Fibroblast of the aortic adventitia (primary cell): Measurements from ENCODE around the gene NPTXR. TPM values are rescaled to one million over a fixed set of nuclear protein-coding genes. Genes with fewer than 3 reads are reported as not detected.

Source experiments
- DNase-seq: peaks from one replicate; pipeline ENCODE4 v3.0.0-alpha.2; 2010; ENCODE audit warnings: low read depth
- H3K4me3 ChIP-seq: 2 replicates; pipeline ENCODE4 v1.5.1; 2011; ENCODE audit warnings: low read depth, mild to moderate bottlenecking, control low read depth, low read length, moderate library complexity
- total RNA-seq: library from RNA; depleted of rRNA; stranded (reverse); fragments of >200 nt; gene quantifications from 2 replicates; pipeline ENCODE4 v1.2.3, GENCODE V29; 2012; ENCODE audit warnings: low replicate concordance
- TF ChIP-seq, protein P1 (sequence below): IDR thresholded peaks from 2 replicates; pipeline ENCODE4 v1.5.1; 2011; ENCODE audit warnings: mild to moderate bottlenecking, low read length, control low read depth, inconsistent platforms; ENCODE audit not compliant: insufficient read depth

Gene NPTXR
- total RNA-seq, 1 donor = 1.3 TPM

DNA sequence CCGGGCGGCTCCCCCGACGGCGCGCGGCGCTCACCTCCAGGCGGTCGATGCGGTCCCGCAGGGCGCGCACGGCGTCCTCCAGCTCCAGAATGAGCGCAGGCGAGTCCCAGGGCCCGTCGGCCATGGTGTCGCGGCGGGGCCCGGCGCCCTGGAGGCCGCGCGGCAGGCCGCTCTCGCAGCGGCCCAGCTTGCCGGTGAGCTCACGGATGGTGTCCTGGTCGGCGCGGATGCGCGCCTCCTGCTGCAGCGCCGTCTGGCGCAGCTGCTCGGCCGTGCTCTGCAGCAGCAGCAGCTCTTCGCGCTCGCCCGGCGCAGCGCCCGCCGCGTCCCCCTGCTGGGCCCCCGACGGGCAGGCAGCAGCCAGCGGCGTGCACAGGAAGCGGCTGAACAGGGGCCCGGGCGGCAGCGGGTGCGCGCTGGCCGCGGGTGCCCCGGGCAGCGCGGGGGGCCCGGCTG is 599 bp downstream of the NPTXR start:
- H3K4me3 ChIP-seq = peak overlapping the region; percentile 51
- peak; percentile 64 for DNase-seq
- TF ChIP-seq, protein P1, sequence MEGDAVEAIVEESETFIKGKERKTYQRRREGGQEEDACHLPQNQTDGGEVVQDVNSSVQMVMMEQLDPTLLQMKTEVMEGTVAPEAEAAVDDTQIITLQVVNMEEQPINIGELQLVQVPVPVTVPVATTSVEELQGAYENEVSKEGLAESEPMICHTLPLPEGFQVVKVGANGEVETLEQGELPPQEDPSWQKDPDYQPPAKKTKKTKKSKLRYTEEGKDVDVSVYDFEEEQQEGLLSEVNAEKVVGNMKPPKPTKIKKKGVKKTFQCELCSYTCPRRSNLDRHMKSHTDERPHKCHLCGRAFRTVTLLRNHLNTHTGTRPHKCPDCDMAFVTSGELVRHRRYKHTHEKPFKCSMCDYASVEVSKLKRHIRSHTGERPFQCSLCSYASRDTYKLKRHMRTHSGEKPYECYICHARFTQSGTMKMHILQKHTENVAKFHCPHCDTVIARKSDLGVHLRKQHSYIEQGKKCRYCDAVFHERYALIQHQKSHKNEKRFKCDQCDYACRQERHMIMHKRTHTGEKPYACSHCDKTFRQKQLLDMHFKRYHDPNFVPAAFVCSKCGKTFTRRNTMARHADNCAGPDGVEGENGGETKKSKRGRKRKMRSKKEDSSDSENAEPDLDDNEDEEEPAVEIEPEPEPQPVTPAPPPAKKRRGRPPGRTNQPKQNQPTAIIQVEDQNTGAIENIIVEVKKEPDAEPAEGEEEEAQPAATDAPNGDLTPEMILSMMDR = peak; percentile 30

DNA sequence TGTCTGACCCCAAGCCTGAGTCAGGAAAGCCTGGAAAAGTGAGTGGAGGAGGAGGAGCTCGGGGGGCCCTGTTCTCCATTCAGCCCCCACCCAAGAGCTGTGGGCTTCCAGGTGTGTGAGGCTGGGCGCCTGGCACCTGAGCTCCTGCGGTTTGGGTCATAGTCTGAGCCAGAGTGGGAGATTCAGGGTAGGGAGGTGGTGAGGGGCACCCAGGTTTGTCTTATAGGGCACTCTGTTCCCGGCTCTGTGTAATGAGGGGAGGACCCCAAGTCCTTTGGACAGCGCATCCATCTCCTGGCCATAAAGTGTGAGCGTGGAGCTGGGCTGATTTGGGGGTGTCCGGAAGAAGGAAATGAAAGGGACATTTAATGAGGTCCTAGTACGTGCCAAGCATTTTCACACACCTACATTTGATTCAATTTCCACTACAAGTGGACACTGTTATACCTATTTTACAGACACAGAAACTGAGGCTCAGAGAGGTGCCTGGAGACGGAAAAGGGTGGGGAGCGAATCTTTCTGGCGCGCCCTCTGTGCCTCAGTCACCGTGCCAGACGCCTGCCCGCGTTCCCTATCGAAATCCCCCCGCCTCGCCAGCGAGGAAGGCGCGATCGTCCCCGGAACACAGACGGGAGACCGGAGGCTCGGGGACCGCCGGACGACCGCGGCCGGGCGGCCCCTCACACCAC is 1.2 kb downstream of the NPTXR start:
- H3K4me3 ChIP-seq = peak overlapping the region; percentile 51
- TF ChIP-seq, protein P1 = no peak
- DNase-seq = no peak

DNA sequence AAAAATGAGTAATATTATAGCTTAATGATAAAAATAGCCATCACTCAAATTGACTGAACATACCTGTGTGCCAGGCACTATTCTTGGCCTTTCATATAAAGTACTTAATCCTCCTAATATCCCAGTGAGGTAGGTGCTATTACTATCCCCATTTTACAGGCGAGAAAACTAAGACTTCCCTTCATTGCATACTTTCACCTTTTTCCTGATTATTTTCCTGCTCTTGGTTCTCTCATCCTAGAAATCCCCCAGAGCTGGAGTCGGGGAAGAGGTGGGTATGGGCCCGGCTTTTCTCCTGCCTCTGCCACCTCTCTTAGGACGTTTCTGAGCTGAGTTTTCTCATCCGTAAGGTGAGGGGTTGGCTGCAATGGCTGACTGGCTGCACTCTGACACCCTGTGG is 2.2 kb downstream of the NPTXR start:
- TF ChIP-seq, protein P1 = no peak
- no peak overlapping the region for H3K4me3 ChIP-seq
- no peak for DNase-seq

DNA sequence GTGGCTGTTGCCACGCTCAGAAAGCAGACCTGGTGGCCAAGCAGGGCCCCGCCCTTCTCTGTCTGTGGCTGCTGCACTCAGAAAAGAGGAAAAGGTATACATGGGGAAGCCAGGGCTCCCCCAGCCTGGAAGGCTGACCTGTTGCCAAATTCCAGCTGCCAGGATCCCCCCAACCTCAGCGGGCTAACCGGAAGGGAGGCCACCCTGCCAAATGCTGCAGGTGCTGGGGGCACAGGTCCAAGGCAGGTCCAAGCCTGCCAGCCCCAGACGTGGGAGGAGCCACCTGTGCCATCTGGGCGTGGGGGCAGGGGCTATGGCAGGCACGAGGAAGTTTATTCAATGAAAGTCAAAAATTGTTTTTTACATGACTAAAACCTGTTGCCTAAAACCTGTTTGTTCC is 2.6 kb downstream of the NPTXR start:
- H3K4me3 ChIP-seq = no peak overlapping the region
- DNase-seq = no peak
- TF ChIP-seq, protein P1 = no peak

DNA sequence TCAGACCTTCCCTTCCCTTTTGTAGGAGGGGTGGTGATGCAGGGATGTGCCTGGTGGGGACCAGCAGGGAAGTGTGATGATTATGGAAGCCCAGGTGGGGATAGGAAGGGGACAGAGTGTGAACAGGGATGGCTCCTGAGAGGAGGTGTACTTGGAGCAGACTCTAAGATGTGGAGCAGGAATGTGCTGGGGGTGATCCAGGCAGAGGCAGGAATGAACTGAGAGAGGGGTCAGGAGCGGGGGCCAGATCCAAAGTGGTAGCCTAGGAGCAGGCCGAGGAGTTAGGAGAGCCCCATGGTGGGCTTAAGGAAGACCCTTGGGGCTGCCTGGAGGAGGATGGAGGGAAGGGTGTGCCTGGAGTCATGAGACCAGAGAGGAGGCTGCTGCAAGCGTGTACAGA is 3.7 kb downstream of the NPTXR start:
- no peak for DNase-seq
- TF ChIP-seq, protein P1 = no peak
- H3K4me3 ChIP-seq = no peak overlapping the region

DNA sequence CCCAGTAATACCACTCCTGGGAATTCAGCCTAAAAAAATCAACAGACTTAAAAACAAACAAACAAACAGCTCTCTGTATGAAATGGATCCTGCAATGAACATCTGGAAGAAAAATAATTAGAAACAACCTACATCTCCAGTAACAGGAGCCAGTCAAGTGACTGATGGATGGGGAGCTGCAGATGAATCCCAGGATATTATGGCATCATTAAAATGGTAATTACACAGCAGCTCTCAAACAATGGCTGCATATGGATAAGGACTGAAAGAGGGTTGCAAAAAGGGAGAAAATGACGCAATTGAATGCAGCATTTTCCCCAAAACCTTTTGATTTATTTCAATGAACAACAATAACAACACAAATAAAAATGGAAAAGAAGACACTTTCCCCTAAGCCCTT is 4.1 kb downstream of the NPTXR start:
- TF ChIP-seq, protein P1 = no peak
- DNase-seq = no peak
- no peak overlapping the region for H3K4me3 ChIP-seq
